Cardiac fibroblast (primary cell): ENCODE measurements around the gene PRDM11.

Source experiments
- DNase-seq, 2 donors: peaks; one replicate each; pipeline versions ENCODE4 v3.0.0 to v3.0.0-alpha.2; 2010; ENCODE audit warnings: low read depth in 2 of 2
- H3K4me3 ChIP-seq, 2 donors: replicated peaks in 1 of 2; 1 replicate in 1 of 2; 2 replicates in 1 of 2; pipeline ENCODE4 v1.5.1; 2011; ENCODE audit warnings: low read depth in 2 of 2, low read length in 2 of 2, mild to moderate bottlenecking in 2 of 2, moderate library complexity in 1 of 2
- CTCF ChIP-seq: IDR thresholded peaks from one replicate; pipeline ENCODE4 v1.5.1; 2011; ENCODE audit warnings: low read depth, mild to moderate bottlenecking, low read length, inconsistent platforms

PRDM11 gene

GRCh38 chr11:45213717-45214116, 67.3 kb downstream of the PRDM11 start:
- H3K4me3 ChIP-seq: no peak overlapping the region
- no peak for DNase-seq
- no peak for TF ChIP-seq CTCF

- no peak for TF ChIP-seq CTCF
- DNase-seq: no peak
- no peak overlapping the region for H3K4me3 ChIP-seq
Measured at GRCh38 chr11:45215098-45215865, 68.8 kb downstream of the PRDM11 start.

GRCh38 chr11:45216031-45216430, 69.6 kb downstream of the PRDM11 start:
- no peak for TF ChIP-seq CTCF
- H3K4me3 ChIP-seq: no peak overlapping the region
- DNase-seq: no peak

GRCh38 chr11:45216901-45217300, 70.5 kb downstream of the PRDM11 start:
- no peak for TF ChIP-seq CTCF
- peak in 1 of 2 donors; percentile 4 for DNase-seq
- H3K4me3 ChIP-seq: no peak overlapping the region

GRCh38 chr11:45217991-45218390, 71.6 kb downstream of the PRDM11 start:
- no peak overlapping the region for H3K4me3 ChIP-seq
- DNase-seq: peak; percentile 2 to 47
- TF ChIP-seq CTCF: no peak

- no peak for TF ChIP-seq CTCF
- DNase-seq: no peak
- H3K4me3 ChIP-seq: no peak overlapping the region
Measured at GRCh38 chr11:45218705-45219104, 72.3 kb downstream of the PRDM11 start.

- no peak overlapping the region for H3K4me3 ChIP-seq
- DNase-seq: no peak
- TF ChIP-seq CTCF: no peak
Measured at GRCh38 chr11:45219411-45219810, 73.0 kb downstream of the PRDM11 start.
